Fibroblast of skin of back (primary cell): ENCODE data around the gene CAPN9.

Source experiments
- DNase-seq: peaks from one replicate; pipeline ENCODE4 v3.0.0-alpha.2; 2013

Gene CAPN9

GRCh38 chr1:230768903-230769570, 21.8 kb downstream of the CAPN9 start:
- peak; percentile 56 for DNase-seq

GRCh38 chr1:230770317-230770716, 23.1 kb downstream of the CAPN9 start:
- no peak for DNase-seq

- DNase-seq = no peak
Measured at GRCh38 chr1:230771773-230772354, 24.7 kb downstream of the CAPN9 start.

GRCh38 chr1:230772457-230773395, 25.5 kb downstream of the CAPN9 start:
- peak; percentile 50 for DNase-seq

- no peak for DNase-seq
Measured at GRCh38 chr1:230773396-230774033, 26.3 kb downstream of the CAPN9 start.

- DNase-seq = no peak
Measured at GRCh38 chr1:230778916-230779590, 31.9 kb downstream of the CAPN9 start.

- DNase-seq = no peak
Measured at GRCh38 chr1:230781131-230781530, 33.9 kb downstream of the CAPN9 start.

- DNase-seq = peak; percentile 23
Measured at GRCh38 chr1:230781594-230781993, 34.4 kb downstream of the CAPN9 start.

GRCh38 chr1:230784163-230784562, 37.0 kb downstream of the CAPN9 start:
- DNase-seq = no peak

GRCh38 chr1:230785636-230786384, 38.6 kb downstream of the CAPN9 start:
- no peak for DNase-seq

- DNase-seq = no peak
Measured at GRCh38 chr1:230786385-230786753, 39.2 kb downstream of the CAPN9 start.

- no peak for DNase-seq
Measured at GRCh38 chr1:230787471-230787870, 40.3 kb downstream of the CAPN9 start.

GRCh38 chr1:230788561-230789275, 41.5 kb downstream of the CAPN9 start:
- DNase-seq = no peak

GRCh38 chr1:230790026-230790425, 42.8 kb downstream of the CAPN9 start:
- DNase-seq = no peak

- DNase-seq = no peak
Measured at GRCh38 chr1:230791986-230792564, 44.9 kb downstream of the CAPN9 start.

GRCh38 chr1:230792691-230793462, 45.7 kb downstream of the CAPN9 start:
- DNase-seq = no peak

GRCh38 chr1:230793463-230793745, 46.2 kb downstream of the CAPN9 start:
- DNase-seq = no peak

GRCh38 chr1:230794431-230794830, 47.2 kb downstream of the CAPN9 start:
- no peak for DNase-seq

GRCh38 chr1:230794871-230795605, 47.9 kb downstream of the CAPN9 start:
- no peak for DNase-seq
